ENCODE data around the gene ARID5B.

Gene ARID5B

GRCh38 chr10:62056219-62056618 is 154.7 kb downstream of the ARID5B start:
- H3K9ac ChIP-seq = no peak overlapping the region
- no peaks in the 10 kb centered on the region for H3K79me2 ChIP-seq (ENCODE audit: insufficient read depth, low read depth)
- no peaks in the 10 kb centered on the region for H4K20me1 ChIP-seq (ENCODE audit: insufficient read depth)
- no peak overlapping the region for H3K4me3 ChIP-seq (IDR thresholded peaks at IDR 0.05; ENCODE audit: insufficient read depth, low read depth, low read length)
- no peak overlapping the region for H2AFZ ChIP-seq (ENCODE audit: low read depth)
- H3K27me3 ChIP-seq (ENCODE audit: insufficient read depth, low read depth) = no peaks in the 10 kb centered on the region
- TF ChIP-seq, protein P1, sequence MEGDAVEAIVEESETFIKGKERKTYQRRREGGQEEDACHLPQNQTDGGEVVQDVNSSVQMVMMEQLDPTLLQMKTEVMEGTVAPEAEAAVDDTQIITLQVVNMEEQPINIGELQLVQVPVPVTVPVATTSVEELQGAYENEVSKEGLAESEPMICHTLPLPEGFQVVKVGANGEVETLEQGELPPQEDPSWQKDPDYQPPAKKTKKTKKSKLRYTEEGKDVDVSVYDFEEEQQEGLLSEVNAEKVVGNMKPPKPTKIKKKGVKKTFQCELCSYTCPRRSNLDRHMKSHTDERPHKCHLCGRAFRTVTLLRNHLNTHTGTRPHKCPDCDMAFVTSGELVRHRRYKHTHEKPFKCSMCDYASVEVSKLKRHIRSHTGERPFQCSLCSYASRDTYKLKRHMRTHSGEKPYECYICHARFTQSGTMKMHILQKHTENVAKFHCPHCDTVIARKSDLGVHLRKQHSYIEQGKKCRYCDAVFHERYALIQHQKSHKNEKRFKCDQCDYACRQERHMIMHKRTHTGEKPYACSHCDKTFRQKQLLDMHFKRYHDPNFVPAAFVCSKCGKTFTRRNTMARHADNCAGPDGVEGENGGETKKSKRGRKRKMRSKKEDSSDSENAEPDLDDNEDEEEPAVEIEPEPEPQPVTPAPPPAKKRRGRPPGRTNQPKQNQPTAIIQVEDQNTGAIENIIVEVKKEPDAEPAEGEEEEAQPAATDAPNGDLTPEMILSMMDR (conservative IDR thresholded peaks at IDR 0.05; ENCODE audit: low read depth, low read length) = no peak
- no peak overlapping the region for H3K27ac ChIP-seq
- H3K36me3 ChIP-seq (ENCODE audit: insufficient read depth) = no peaks in the 10 kb centered on the region
- no peak overlapping the region for H3K4me2 ChIP-seq
- peaks cover 46% of the 10 kb centered on the region for H3K4me1 ChIP-seq (ENCODE audit: low read depth, poor library complexity, severe bottlenecking)

GRCh38 chr10:62056698-62057097 is 155.2 kb downstream of the ARID5B start:
- Histone ChIP-seq H3K4me3 (IDR thresholded peaks at IDR 0.05; ENCODE audit: insufficient read depth, low read depth, low read length) (no peak overlapping the region), H3K79me2 (ENCODE audit: insufficient read depth, low read depth) (no peaks in the 10 kb centered on the region)

GRCh38 chr10:62057359-62057758 is 155.9 kb downstream of the ARID5B start:
- no peak overlapping the region for H3K9ac ChIP-seq
- TF ChIP-seq, protein P1 (conservative IDR thresholded peaks at IDR 0.05; ENCODE audit: low read depth, low read length) = no peak
- peaks cover 35% of the 10 kb centered on the region for H3K4me1 ChIP-seq (ENCODE audit: low read depth, poor library complexity, severe bottlenecking)
- H3K27ac ChIP-seq = no peak overlapping the region
- no peak overlapping the region for H3K4me3 ChIP-seq (IDR thresholded peaks at IDR 0.05; ENCODE audit: insufficient read depth, low read depth, low read length)
- H3K79me2 ChIP-seq (ENCODE audit: insufficient read depth, low read depth) = no peaks in the 10 kb centered on the region
- no peaks in the 10 kb centered on the region for H3K27me3 ChIP-seq (ENCODE audit: insufficient read depth, low read depth)
- no peaks in the 10 kb centered on the region for H3K36me3 ChIP-seq (ENCODE audit: insufficient read depth)
- no peak overlapping the region for H2AFZ ChIP-seq (ENCODE audit: low read depth)
- no peak overlapping the region for H3K4me2 ChIP-seq
- no peaks in the 10 kb centered on the region for H4K20me1 ChIP-seq (ENCODE audit: insufficient read depth)

More at GRCh38 chr10:62056698-62057097, 155.2 kb downstream of the ARID5B start:
- peaks cover 41% of the 10 kb centered on the region for H3K4me1 ChIP-seq (ENCODE audit: low read depth, poor library complexity, severe bottlenecking)
- no peaks in the 10 kb centered on the region for H3K36me3 ChIP-seq (ENCODE audit: insufficient read depth)
- TF ChIP-seq, protein P1 (conservative IDR thresholded peaks at IDR 0.05; ENCODE audit: low read depth, low read length) = no peak
- H2AFZ ChIP-seq (ENCODE audit: low read depth) = no peak overlapping the region
- H3K4me2 ChIP-seq = no peak overlapping the region
- no peak overlapping the region for H3K9ac ChIP-seq
- H3K27ac ChIP-seq = no peak overlapping the region
- no peaks in the 10 kb centered on the region for H4K20me1 ChIP-seq (ENCODE audit: insufficient read depth)
- H3K27me3 ChIP-seq (ENCODE audit: insufficient read depth, low read depth) = no peaks in the 10 kb centered on the region

DNA sequence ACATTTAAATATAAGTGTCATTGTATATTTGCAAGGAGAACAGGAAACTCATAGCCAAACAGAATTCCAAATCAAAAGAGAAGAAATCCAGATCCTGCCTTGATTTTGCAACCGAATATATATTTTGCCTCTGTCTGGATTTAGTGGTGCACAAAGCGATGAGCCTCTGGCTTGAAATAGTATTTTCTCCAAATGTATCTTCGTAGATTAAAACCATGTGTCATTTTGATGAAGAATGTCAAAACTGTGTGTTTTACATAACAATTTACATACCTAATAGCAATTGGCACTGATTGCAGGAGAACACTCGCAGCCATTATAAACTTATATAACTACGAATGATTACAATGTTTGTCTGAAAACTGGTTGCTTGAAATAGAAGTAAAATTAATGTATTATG is 156.4 kb downstream of the ARID5B start:
- Histone ChIP-seq H3K36me3 (ENCODE audit: insufficient read depth) (no peaks in the 10 kb centered on the region), H3K27ac (no peak overlapping the region), H4K20me1 (ENCODE audit: insufficient read depth) (no peaks in the 10 kb centered on the region), H3K9ac (no peak overlapping the region), H3K79me2 (ENCODE audit: insufficient read depth, low read depth) (no peaks in the 10 kb centered on the region), H2AFZ (ENCODE audit: low read depth) (no peak overlapping the region), H3K4me3 (IDR thresholded peaks at IDR 0.05; ENCODE audit: insufficient read depth, low read depth, low read length) (no peak overlapping the region), H3K4me2 (no peak overlapping the region), H3K27me3 (ENCODE audit: insufficient read depth, low read depth) (no peaks in the 10 kb centered on the region), H3K4me1 (ENCODE audit: low read depth, poor library complexity, severe bottlenecking) (peaks cover 30% of the 10 kb centered on the region)
- TF ChIP-seq, protein P1 (conservative IDR thresholded peaks at IDR 0.05; ENCODE audit: low read depth, low read length) = no peak
